Embryonic facial prominence (tissue), 1 donor: ENCODE results near the gene WWOX.

Source experiments
- DNase-seq: peaks from one replicate; pipeline ENCODE4 v3.0.0-alpha.2; 2016; ENCODE audit errors: extremely low spot score

The WWOX gene

GRCh38 chr16:78900044-78900811 is 800.8 kb downstream of the WWOX start:
- no peak for DNase-seq

GRCh38 chr16:78900966-78901365 is 801.5 kb downstream of the WWOX start:
- no peak for DNase-seq

- DNase-seq: no peak
Observed at GRCh38 chr16:78902321-78902720, 802.9 kb downstream of the WWOX start.

GRCh38 chr16:78903237-78903636 is 803.8 kb downstream of the WWOX start:
- no peak for DNase-seq

GRCh38 chr16:78903843-78904242 is 804.4 kb downstream of the WWOX start:
- DNase-seq: no peak

- no peak for DNase-seq
Observed at GRCh38 chr16:78906135-78906534, 806.7 kb downstream of the WWOX start.

- DNase-seq: no peak
Observed at GRCh38 chr16:78909226-78909625, 809.8 kb downstream of the WWOX start.

GRCh38 chr16:78915811-78916345 is 816.4 kb downstream of the WWOX start:
- DNase-seq: no peak

GRCh38 chr16:78916928-78917545 is 817.6 kb downstream of the WWOX start:
- no peak for DNase-seq

GRCh38 chr16:78918805-78919305 is 819.4 kb downstream of the WWOX start:
- no peak for DNase-seq

- DNase-seq: no peak
Observed at GRCh38 chr16:78919852-78920251, 820.4 kb downstream of the WWOX start.

GRCh38 chr16:78920621-78921020 is 821.2 kb downstream of the WWOX start:
- no peak for DNase-seq

GRCh38 chr16:78925083-78925767 is 825.8 kb downstream of the WWOX start:
- peak; percentile 31 for DNase-seq

- DNase-seq: no peak
Observed at GRCh38 chr16:78926723-78927210, 827.3 kb downstream of the WWOX start.

GRCh38 chr16:78927766-78928165 is 828.3 kb downstream of the WWOX start:
- DNase-seq: no peak

- DNase-seq: no peak
Observed at GRCh38 chr16:78929841-78930240, 830.4 kb downstream of the WWOX start.

GRCh38 chr16:78930561-78930960 is 831.1 kb downstream of the WWOX start:
- no peak for DNase-seq

GRCh38 chr16:78931267-78931666 is 831.8 kb downstream of the WWOX start:
- DNase-seq: no peak

- DNase-seq: no peak
Observed at GRCh38 chr16:78931678-78932077, 832.2 kb downstream of the WWOX start.

GRCh38 chr16:78932355-78932943 is 833.0 kb downstream of the WWOX start:
- no peak for DNase-seq

GRCh38 chr16:78936060-78936459 is 836.6 kb downstream of the WWOX start:
- DNase-seq: no peak

- no peak for DNase-seq
Observed at GRCh38 chr16:78939597-78939996, 840.1 kb downstream of the WWOX start.
